Lower leg skin (tissue), 3 donors: ENCODE results near the gene DNAJB4.
"Not testable (repeated sequence)": the region's sequence is repeated elsewhere in the genome, so short reads cannot be mapped to it uniquely, and the experiment has no call there.

Experiments used
- CTCF ChIP-seq, 3 donors: fragments of 450-650 bp; IDR thresholded peaks; one replicate each; pipeline ENCODE4 v1.5.1; 2016; ENCODE audit warnings: antibody characterized with exemption in 3 of 3, mild to moderate bottlenecking in 3 of 3, moderate library complexity in 2 of 3
- POLR2A ChIP-seq, 2 donors: fragments of 450-650 bp; IDR thresholded peaks; one replicate each; pipeline ENCODE4 v1.6.1; 2016 to 2017; ENCODE audit warnings: antibody characterized with exemption in 2 of 2, mild to moderate bottlenecking in 1 of 2, moderate library complexity in 1 of 2

DNA sequence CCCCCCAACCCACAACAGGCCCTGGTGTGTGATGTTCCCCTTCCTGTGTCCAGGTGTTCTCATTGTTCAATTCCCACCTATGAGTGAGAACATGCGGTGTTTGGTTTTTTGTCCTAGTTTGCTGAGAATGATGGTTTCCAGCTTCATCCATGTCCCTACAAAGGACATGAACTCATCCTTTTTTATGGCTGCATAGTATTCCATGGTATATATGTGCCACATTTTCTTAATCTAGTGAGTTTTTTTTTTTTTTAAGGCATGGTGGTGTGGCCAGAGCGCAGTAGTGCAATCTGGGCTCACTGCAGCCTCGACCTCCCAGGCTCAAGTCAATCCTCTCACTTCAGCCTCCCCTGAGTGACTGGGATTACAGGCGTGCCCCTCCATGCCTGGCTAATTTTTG lies 16.4 kb downstream of the DNAJB4 start:
- not testable (repeated sequence) for TF ChIP-seq CTCF, POLR2A (IDR thresholded peaks at IDR 0.05)
